SW 1271 (cell line): ENCODE results near the gene COLEC11.
A peak's percentile ranks its signal among the peaks of the same experiment; 100 is the strongest.

ENCODE experiments used
- DNase-seq, 2 experiments: peaks; one replicate each; lab custom pipeline; 2025; lab: John Stamatoyannopoulos, UW

Gene COLEC11

GRCh38 chr2:3585261-3586109, 9.4 kb upstream of the COLEC11 start:
- DNase-seq: no peak

GRCh38 chr2:3586220-3586619, 8.7 kb upstream of the COLEC11 start:
- DNase-seq: no peak

- no peak for DNase-seq
Observed at GRCh38 chr2:3587021-3587420, 7.9 kb upstream of the COLEC11 start.

- DNase-seq: no peak
Observed at GRCh38 chr2:3587432-3587831, 7.5 kb upstream of the COLEC11 start.

GRCh38 chr2:3588084-3588483, 6.8 kb upstream of the COLEC11 start:
- DNase-seq: no peak

- no peak for DNase-seq
Observed at GRCh38 chr2:3589086-3589485, 5.8 kb upstream of the COLEC11 start.

GRCh38 chr2:3595404-3595803, 492 bp downstream of the COLEC11 start:
- DNase-seq: no peak

- DNase-seq: no peak
Observed at GRCh38 chr2:3595985-3596384, 1.1 kb downstream of the COLEC11 start.

- no peak for DNase-seq
Observed at GRCh38 chr2:3596901-3597417, 2.0 kb downstream of the COLEC11 start.

- DNase-seq: no peak
Observed at GRCh38 chr2:3597567-3597966, 2.7 kb downstream of the COLEC11 start.

GRCh38 chr2:3598197-3598910, 3.4 kb downstream of the COLEC11 start:
- DNase-seq: no peak

GRCh38 chr2:3598912-3599854, 4.3 kb downstream of the COLEC11 start:
- DNase-seq: no peak

- DNase-seq: no peak
Observed at GRCh38 chr2:3600256-3600855, 5.4 kb downstream of the COLEC11 start.

- DNase-seq: no peak
Observed at GRCh38 chr2:3601561-3602271, 6.8 kb downstream of the COLEC11 start.

GRCh38 chr2:3602553-3603339, 7.8 kb downstream of the COLEC11 start:
- no peak for DNase-seq

- DNase-seq: no peak
Observed at GRCh38 chr2:3603536-3604206, 8.8 kb downstream of the COLEC11 start.

- DNase-seq: no peak
Observed at GRCh38 chr2:3604207-3604877, 9.4 kb downstream of the COLEC11 start.

GRCh38 chr2:3604991-3605961, 10.4 kb downstream of the COLEC11 start:
- peak in 1 of 2 experiments; percentile 26 for DNase-seq
